Measurements from ENCODE around the gene GSTO2. TPM values are rescaled to one million over a fixed set of nuclear protein-coding genes. Genes with fewer than 3 reads are reported as not detected.

GSTO2 gene
- total and polyA plus RNA-seq, 2 of the 13 experiments (the other 11 are each of a cell fraction or from before 2014, with no cell fraction given), result 2.1 to 7.9 TPM

GRCh38 chr10:104274762-104275721 lies 6.1 kb downstream of the GSTO2 start (continued):
- TF ChIP-seq ZNF710 (CRISPR knock-in tag; IDR thresholded peaks at IDR 0.05; ENCODE audit: borderline replicate concordance) (0 out of 2 replicates have a peak, but pooled peaks have one; percentile 30), TAF15 (IDR thresholded peaks at IDR 0.05; ENCODE audit: low read depth, low read length, poor library complexity, severe bottlenecking) (no peak), KDM4B (CRISPR knock-in tag; IDR thresholded peaks at IDR 0.05) (no peak), ZNF567 (CRISPR knock-in tag; IDR thresholded peaks at IDR 0.05; ENCODE audit: borderline replicate concordance) (0 out of 2 replicates have a peak, but pooled peaks have one; percentile 50), ZNF574 (CRISPR knock-in tag; IDR thresholded peaks at IDR 0.05) (peak; percentile 24; the same call in 1 of the 2 replicates), ZNF382 (CRISPR knock-in tag; IDR thresholded peaks at IDR 0.05; ENCODE audit: borderline replicate concordance) (no peak), ZBTB34 (CRISPR knock-in tag; IDR thresholded peaks at IDR 0.05) (no peak), TBP (CRISPR knock-in tag; IDR thresholded peaks at IDR 0.05) (no peak), ZBTB46 (CRISPR knock-in tag; IDR thresholded peaks at IDR 0.05; ENCODE audit: borderline replicate concordance) (no peak), ZSCAN25 (CRISPR knock-in tag; IDR thresholded peaks at IDR 0.05) (no peak), LCORL (IDR thresholded peaks at IDR 0.05) (no peak), LCORL (CRISPR knock-in tag; IDR thresholded peaks at IDR 0.05) (peak; percentile 41; the same call in 1 of the 2 replicates), SRF (IDR thresholded peaks at IDR 0.05; ENCODE audit: low read depth, low read length) (no peak)

Measured in HepG2 (cell line).